Activated T-helper 1 cell treated with anti-CD3 and anti-CD28 coated beads, Interleukin-12 subunit alpha, Interleukin-12 subunit beta, Interleukin-2, Interleukin-4 antibody, amounts not matched to agents 30 ng/mL and 10 ng/mL and 1 ng/mL, durations not matched to agents 14 hours and 24 hours and 36 hours (primary cell): ENCODE results near the gene C1QTNF6. TPM values are rescaled to one million over a fixed set of nuclear protein-coding genes. Genes with fewer than 3 reads are reported as not detected.
A peak's percentile ranks its signal among the peaks of the same experiment; 100 is the strongest.

Experiments
- DNase-seq: peaks from one replicate; pipeline ENCODE4 v3.0.0; 2021; ENCODE audit warnings: low spot score
- H3K27ac Mint-ChIP-seq: one replicate; pipeline ENCODE4 v1.8.0; 2021; ENCODE audit warnings: mild to moderate bottlenecking, mixed read lengths
- H3K27me3 Mint-ChIP-seq: one replicate; pipeline ENCODE4 v1.8.0; 2022; ENCODE audit warnings: mild to moderate bottlenecking, moderate library complexity, mixed read lengths; ENCODE audit not compliant: insufficient read depth
- H3K36me3 Mint-ChIP-seq: one replicate; pipeline ENCODE4 v1.8.0; 2021; ENCODE audit warnings: low read depth, mixed read lengths
- H3K4me1 Mint-ChIP-seq: one replicate; pipeline ENCODE4 v1.8.0; 2021; ENCODE audit warnings: low read depth, mixed read lengths
- H3K4me3 Mint-ChIP-seq: one replicate; pipeline ENCODE4 v1.8.0; 2021; ENCODE audit warnings: mild to moderate bottlenecking, moderate library complexity, mixed read lengths
- H3K9me3 Mint-ChIP-seq: one replicate; pipeline ENCODE4 v1.8.0; 2021; ENCODE audit warnings: mixed read lengths
- intact Hi-C: fragments of 100-400 bp; cut with micrococcal nuclease; formaldehyde crosslinking; loops from one replicate; pipeline ENCODE4 v1.15.1; 2024
- total RNA-seq: library from RNA; stranded (reverse); gene quantifications from 2 replicates; pipeline ENCODE4 v1.2.3, GENCODE V29; 2022

The C1QTNF6 gene
- total RNA-seq, 1 donor from 2014 or later = 4.9 TPM

- no peaks in the 10 kb centered on the region for H3K27me3 Mint-ChIP-seq
- H3K27ac Mint-ChIP-seq = peak overlapping the region; percentile 91
- peak overlapping the region; percentile 21 for H3K4me3 Mint-ChIP-seq
- intact Hi-C loops = loop anchor here (1.0 to 2.0 kb wide), 3 partner anchors 10 to 23 kb away; partner anchors contain the start of gene IL2RB
- peaks cover 56% of the 10 kb centered on the region for H3K36me3 Mint-ChIP-seq
- H3K4me1 Mint-ChIP-seq = peaks cover 50% of the 10 kb centered on the region
- no peaks in the 10 kb centered on the region for H3K9me3 Mint-ChIP-seq
- DNase-seq = no peak
These were observed 49.0 kb downstream of the C1QTNF6 start for GRCh38 chr22:37138849-37139561.

DNA sequence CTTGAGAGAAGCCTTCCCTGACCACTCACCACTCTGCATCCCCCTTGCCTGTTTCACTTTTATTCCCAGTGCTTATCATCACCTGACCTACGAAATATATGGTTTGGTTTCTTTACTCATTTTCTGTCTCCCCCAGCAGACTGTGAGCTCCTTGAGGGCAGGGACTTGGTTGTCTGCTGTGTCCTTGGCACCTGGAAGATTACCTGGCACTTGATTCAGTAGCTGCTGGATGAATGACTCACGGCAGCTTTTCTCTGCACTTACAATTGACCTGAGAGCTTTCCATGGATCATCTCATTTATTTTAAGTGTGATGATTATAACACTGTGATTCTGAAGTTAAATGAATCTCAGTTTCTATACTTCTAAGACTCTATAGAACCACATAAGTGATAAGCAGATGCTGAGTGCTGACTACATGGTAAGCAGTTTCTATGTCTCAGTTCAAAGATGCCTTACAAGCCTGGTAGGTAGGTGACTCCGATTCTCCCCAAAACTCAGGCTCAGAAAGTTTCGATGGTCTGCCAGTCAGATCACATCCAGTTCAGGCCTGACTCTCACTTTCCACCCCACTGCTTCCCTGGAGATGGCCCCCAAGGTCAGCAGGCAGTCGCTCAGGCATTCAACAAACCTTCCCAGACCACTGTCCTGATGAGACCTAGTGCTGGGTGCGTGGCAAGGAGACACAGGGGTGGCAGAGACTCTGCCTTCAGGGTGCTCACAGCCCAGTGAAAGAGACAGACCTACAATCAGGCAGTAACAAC is 50.0 kb downstream of the C1QTNF6 start:
- Mint-ChIP-seq H3K27ac (peak overlapping the region; percentile 91), H3K9me3 (no peaks in the 10 kb centered on the region), H3K36me3 (peaks cover 55% of the 10 kb centered on the region), H3K4me1 (peaks cover 42% of the 10 kb centered on the region), H3K27me3 (peaks cover 2% of the 10 kb centered on the region), H3K4me3 (peak overlapping the region; percentile 21)
- DNase-seq = no peak
- intact Hi-C loops = loop anchor here (1.0 to 2.0 kb wide), 2 partner anchors 15 to 24 kb away; no protein-coding TSS in a partner anchor

- no peak for DNase-seq
- intact Hi-C loops = no loop called here
- Mint-ChIP-seq H3K4me1 (peaks cover 44% of the 10 kb centered on the region), H3K27ac (peak overlapping the region; percentile 63), H3K27me3 (peaks cover 2% of the 10 kb centered on the region), H3K9me3 (no peaks in the 10 kb centered on the region), H3K4me3 (no peak overlapping the region), H3K36me3 (peaks cover 60% of the 10 kb centered on the region)
These were observed 50.9 kb downstream of the C1QTNF6 start for GRCh38 chr22:37137131-37137530.

GRCh38 chr22:37135023-37135422 is 53.0 kb downstream of the C1QTNF6 start:
- no peak for DNase-seq
- peak overlapping the region; percentile 18 for H3K27ac Mint-ChIP-seq
- H3K9me3 Mint-ChIP-seq = no peaks in the 10 kb centered on the region
- H3K4me1 Mint-ChIP-seq = peaks cover 38% of the 10 kb centered on the region
- intact Hi-C loops = no loop called here
- H3K4me3 Mint-ChIP-seq = no peak overlapping the region
- peaks cover 2% of the 10 kb centered on the region for H3K27me3 Mint-ChIP-seq
- H3K36me3 Mint-ChIP-seq = peaks cover 64% of the 10 kb centered on the region

DNA sequence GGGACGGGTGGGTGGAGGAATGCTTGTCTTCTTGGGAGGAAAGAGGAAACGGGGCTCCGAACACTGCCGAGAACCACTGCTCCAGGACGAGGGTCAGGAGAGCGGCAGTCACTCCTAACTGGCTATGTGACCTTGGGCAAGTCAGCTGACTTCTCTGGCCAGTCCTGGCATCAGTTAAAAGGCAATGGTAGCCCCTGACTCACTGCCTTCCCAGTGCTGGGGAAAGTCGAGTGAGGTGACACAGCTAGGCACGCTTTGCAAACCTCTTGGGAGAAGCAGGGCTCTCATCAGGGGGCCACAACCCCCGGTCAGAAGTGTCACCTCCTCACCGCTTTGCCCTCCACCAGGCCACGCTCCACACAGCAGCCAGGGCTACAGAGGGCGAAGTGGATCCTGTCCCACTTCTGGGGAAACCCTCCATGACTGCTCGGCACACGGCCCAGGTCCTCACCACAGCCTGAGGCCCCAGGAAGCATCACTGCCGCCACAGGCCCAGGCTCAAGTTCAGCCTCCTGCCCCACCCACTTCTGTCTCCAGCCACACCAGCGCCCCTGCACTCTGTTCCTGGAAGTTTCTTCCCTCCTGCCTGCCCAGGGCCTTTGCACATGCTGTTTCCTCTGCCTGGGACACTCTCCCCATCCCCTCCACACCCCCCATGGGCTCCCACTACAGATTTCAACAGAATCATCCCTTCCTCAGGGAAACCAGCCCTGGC is 54.6 kb downstream of the C1QTNF6 start:
- H3K9me3 Mint-ChIP-seq = no peaks in the 10 kb centered on the region
- intact Hi-C loops = no loop called here
- peaks cover 25% of the 10 kb centered on the region for H3K4me1 Mint-ChIP-seq
- peaks cover 61% of the 10 kb centered on the region for H3K36me3 Mint-ChIP-seq
- H3K27ac Mint-ChIP-seq = peak overlapping the region; percentile 7
- no peak overlapping the region for H3K4me3 Mint-ChIP-seq
- peaks cover 2% of the 10 kb centered on the region for H3K27me3 Mint-ChIP-seq
- DNase-seq = no peak

GRCh38 chr22:37132773-37133172 is 55.3 kb downstream of the C1QTNF6 start:
- no peaks in the 10 kb centered on the region for H3K9me3 Mint-ChIP-seq
- H3K27me3 Mint-ChIP-seq = peaks cover 2% of the 10 kb centered on the region
- peaks cover 55% of the 10 kb centered on the region for H3K36me3 Mint-ChIP-seq
- no peak overlapping the region for H3K4me3 Mint-ChIP-seq
- peak overlapping the region; percentile 73 for H3K27ac Mint-ChIP-seq
- DNase-seq = no peak
- intact Hi-C loops = no loop called here
- H3K4me1 Mint-ChIP-seq = peaks cover 18% of the 10 kb centered on the region

Other genes starting within 250 kb of the C1QTNF6 start
- 6.9 and 8.2 TPM in 2 replicates for gene TST, start 168.8 kb downstream of the C1QTNF6 start, total RNA-seq
- 18.0 and 20.1 TPM in 2 replicates for gene MPST, start 168.5 kb downstream of the C1QTNF6 start, total RNA-seq
- gene KCTD17, start 136.5 kb downstream of the C1QTNF6 start, total RNA-seq = 65.4 and 68.1 TPM in 2 replicates
- gene TMPRSS6, start 78.5 kb downstream of the C1QTNF6 start, total RNA-seq = 2.3 and 3.3 TPM in 2 replicates
- gene IL2RB, start 38.3 kb downstream of the C1QTNF6 start, total RNA-seq = 273 and 278 TPM in 2 replicates
- 2.3 TPM in 2 replicates for gene SSTR3, start 24.2 kb upstream of the C1QTNF6 start, total RNA-seq
- 592 and 614 TPM in 2 replicates for gene RAC2, start 56.0 kb upstream of the C1QTNF6 start, total RNA-seq
- gene CYTH4, start 94.3 kb upstream of the C1QTNF6 start, total RNA-seq = 49.5 and 57.1 TPM in 2 replicates
- 0.05 and 0.08 TPM in 2 replicates for gene ELFN2, start 239.2 kb upstream of the C1QTNF6 start, total RNA-seq